GM19455 (cell line): ENCODE measurements around the gene TGM6.
"Not testable (repeated sequence)": the region's sequence is repeated elsewhere in the genome, so short reads cannot be mapped to it uniquely, and the experiment has no call there.

Experiments
- ATAC-seq: cut with Tn5 transposase; IDR thresholded peaks from one replicate; pipeline ENCODE4 v1.9.1; 2021; ENCODE audit not compliant: unreplicated experiment

TGM6 gene

DNA sequence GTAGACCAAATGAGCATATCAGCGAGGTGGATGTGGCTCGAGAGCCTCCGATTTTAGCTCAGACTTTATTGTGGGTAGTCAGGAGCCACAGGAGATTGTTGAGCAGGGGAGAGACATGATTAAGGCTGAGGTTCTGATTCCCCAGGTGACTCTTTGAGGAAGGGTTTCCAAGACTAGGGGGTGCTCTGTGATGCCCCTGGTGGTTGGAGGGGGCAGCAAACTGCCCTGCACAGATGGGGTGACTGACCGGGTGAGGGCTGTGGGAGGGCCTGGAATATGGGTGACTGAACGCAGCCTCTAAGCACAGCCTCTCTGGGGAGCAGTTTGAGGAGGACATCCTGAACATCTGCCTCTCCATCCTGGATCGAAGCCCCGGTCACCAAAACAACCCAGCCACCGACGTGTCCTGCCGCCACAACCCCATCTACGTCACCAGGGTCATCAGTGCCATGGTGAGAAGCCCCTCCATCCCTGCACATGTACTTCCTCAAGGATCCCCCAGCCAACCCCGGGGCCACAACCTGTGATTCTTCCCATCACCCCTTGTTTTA lies 17.0 kb downstream of the TGM6 start:
- no peak for ATAC-seq

DNA sequence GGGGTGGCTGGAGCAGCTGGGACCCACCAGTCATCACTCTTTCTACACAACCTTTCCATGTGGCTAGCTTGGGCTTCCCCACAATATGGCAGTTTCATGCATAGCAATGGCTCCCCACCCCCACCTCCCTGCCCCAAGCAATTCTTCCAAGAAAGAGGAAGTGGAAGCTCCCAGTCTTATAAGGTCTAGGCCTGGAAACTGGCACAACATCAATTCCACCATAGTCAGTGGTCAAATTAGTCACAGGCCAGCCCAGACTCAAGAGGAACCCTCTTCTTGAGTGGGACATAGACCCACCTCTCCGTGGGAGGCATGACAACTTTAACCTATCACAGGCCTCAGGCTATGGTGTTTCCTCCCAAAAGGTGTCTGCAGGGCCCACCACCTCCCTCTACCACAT lies 17.7 kb downstream of the TGM6 start:
- ATAC-seq = no peak

DNA sequence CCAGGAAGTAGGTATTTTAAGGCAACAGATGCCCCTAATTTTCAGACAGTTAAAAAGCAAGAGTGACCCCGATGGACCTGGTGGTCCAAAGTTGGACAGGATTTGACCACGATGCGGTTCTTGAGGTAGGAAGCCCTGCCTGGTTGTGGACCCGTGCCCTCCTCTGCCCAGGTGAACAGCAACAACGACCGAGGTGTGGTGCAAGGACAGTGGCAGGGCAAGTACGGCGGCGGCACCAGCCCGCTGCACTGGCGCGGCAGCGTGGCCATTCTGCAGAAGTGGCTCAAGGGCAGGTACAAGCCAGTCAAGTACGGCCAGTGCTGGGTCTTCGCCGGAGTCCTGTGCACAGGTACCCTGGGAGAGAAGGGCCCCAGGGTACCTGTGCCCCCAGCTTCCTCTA lies 18.7 kb downstream of the TGM6 start:
- ATAC-seq = no peak

DNA sequence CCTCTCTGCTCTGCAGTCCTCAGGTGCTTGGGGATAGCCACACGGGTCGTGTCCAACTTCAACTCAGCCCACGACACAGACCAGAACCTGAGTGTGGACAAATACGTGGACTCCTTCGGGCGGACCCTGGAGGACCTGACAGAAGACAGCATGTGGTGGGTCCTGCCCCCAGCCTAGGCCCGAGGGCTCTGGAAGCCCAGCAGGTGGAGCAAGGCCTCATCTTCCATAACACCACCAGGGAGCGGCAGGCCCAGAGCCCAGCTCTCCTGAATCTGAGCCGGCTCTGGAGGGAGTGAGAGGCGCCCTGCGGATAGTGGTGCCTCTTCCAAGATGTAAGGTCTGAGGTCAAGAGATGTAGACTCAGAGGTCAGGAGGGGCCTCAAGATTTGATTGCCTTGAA lies 19.6 kb downstream of the TGM6 start:
- no peak for ATAC-seq

DNA sequence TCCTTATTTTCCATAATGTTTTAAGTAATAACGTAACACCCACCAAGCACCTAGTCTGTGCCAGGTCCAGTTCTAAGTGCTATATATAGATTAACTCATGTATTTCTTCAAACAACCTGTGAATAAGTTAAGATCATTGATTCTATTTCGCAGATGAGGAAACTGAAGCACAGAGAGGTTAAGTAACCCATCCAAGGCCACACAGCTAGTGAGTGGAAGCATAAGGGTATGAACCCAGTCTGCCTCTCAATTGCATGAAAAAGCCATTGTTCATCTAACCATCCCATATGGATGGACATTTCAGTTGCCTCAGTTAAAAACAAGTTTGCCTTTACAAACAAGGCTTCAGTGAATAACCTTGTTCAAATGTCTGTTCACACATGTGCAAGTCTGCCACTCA lies 20.8 kb downstream of the TGM6 start:
- no peak for ATAC-seq

DNA sequence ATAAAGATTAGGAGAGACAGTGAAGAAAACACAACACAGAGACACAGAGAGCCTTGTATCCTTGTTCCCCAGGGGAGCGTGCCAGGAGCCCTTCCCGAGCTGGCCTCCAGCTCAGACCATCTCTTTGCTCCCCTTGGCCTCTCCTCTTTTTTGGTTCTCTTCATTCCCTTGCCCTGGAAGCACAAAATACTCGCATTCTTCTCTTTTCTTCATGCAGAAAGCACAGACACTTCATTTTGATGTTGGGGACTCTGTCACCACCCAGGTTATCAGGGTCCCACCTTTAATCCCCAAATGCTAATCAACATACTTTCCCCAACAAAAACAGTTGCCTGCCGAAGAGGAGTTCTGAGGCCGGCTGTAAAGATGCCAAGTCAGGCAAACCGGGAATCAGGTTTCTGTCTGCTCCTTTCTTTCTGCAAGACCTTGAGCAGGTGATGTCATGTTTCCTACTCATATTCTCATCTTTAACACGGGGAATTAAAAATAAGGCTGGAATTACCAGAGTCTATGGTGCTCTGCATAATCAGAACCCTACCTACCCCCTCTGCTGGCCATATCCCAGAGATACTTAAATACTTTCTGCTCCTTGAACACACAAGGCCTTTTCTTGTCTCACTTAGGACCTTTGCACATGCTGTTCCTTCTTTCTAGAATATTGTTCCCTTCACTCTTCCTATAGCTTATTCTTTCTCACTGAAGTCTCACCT lies 21.7 kb downstream of the TGM6 start:
- ATAC-seq = no peak

DNA sequence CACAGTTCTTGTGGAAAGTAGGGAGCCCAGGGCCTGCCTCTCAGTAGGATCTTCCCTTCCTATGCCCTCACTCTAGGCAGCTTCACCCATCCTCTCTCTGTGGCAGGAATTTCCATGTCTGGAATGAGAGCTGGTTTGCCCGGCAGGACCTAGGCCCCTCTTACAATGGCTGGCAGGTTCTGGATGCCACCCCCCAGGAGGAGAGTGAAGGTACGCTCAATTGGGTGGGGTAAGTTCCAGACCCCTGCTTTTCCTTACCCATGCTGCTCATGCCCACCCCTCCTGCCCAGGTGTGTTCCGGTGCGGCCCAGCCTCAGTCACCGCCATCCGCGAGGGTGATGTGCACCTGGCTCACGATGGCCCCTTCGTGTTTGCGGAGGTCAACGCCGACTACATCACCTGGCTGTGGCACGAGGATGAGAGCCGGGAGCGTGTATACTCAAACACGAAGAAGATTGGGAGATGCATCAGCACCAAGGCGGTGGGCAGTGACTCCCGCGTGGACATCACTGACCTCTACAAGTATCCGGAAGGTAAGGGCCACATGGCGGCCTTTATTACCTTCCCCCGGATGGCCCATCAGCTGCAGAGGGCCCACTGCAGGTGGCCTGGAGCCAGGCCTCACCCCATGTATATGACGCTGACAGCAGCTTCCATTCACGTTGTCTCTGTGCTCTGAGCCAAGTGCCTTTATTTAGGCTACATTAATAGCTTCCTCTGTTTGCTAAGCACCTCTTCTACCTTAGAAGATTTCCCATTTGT lies 22.8 kb downstream of the TGM6 start:
- ATAC-seq = no peak

DNA sequence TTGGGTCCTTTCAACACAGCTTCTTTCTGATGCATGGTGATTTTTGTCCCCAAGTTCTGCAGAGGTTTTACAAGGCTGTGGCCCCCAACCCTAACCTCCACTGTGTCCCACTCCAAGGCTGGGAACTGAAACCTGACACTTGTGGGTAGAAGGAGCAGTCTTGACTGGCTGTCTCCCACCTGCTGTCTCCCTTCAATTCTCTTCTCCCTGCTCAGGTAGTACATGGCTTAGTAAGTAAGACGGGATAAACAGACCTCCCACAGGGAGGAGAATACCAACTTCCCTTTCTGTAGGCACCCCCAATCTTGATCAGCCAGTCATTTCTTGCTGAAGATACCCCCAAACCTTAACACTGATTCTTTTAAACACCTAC lies 25.0 kb downstream of the TGM6 start:
- no peak for ATAC-seq

DNA sequence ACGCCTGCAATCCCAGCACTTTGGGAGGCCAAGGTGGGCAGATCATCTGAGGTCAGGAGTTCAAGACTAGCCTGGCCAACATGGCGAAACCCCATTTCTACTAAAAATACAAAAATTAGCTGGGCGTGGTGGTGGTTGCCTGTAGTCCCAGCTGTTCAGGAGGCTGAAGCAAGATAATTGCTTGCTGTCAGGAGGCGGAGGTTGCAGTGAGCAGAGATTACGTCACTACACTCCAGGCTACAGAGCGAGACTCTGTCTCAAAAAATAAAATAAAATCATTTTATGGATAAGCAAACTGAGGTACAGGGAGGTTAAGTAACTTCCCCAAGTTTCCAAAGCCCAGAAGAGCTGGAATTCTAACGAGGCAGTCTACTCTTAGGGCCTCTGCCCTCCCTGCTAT lies 26.7 kb downstream of the TGM6 start:
- not testable (repeated sequence) for ATAC-seq

DNA sequence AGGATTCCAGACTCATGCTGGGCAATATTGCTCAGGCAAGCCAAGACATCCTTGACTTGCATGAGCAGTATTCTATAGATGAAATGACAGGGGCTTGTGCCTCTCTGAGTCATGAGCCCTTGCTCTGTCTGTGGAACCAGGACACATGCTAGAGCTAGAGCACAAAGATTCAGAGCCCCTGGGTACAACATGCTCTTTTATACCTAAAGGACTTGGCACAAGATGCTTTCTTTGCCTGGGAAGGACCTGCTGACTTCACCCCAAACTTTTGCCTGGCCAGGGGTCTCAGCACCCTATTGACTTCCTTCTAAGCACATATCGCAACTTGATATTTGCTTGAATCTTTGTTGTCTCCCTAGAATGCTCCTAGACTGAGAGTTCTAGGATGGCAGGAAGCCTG lies 27.4 kb downstream of the TGM6 start:
- ATAC-seq = no peak

DNA sequence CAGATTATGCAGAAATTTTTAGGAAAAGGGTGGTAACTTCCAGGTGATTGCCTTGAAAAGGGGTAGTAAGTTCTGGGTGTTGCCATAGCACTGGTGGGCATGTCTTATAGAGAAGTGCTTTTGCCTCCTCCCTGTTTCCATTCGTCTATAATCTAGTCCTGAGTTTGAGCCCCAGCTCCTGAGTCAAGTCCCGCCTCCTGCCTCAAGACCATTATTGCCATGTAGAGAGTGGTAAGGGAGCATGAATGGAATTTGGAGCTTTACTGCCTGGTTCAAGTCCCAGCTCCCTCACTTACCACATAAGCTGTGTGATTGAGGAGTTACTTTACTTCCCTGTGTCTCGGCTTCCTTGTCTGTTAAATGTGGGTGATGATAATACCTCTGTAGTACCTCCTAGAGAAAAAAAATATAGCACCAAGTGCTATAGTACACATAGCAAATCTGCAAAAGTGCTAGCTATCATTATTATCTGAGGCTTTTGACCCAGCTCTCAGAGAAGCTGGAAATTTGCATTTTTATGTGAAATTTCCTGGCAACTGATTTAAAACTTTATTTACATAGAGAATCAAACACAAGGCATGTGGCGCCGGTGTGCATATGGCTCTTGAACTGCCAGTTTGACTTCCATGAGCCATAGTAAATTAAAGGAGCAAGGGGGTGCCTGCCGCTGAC lies 36.0 kb downstream of the TGM6 start:
- no peak for ATAC-seq

DNA sequence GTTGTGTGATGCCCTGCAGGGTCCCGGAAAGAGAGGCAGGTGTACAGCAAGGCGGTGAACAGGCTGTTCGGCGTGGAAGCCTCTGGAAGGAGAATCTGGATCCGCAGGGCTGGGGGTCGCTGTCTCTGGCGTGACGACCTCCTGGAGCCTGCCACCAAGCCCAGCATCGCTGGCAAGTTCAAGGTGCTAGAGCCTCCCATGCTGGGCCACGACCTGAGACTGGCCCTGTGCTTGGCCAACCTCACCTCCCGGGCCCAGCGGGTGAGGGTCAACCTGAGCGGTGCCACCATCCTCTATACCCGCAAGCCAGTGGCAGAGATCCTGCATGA lies 36.5 kb downstream of the TGM6 start:
- no peak for ATAC-seq

DNA sequence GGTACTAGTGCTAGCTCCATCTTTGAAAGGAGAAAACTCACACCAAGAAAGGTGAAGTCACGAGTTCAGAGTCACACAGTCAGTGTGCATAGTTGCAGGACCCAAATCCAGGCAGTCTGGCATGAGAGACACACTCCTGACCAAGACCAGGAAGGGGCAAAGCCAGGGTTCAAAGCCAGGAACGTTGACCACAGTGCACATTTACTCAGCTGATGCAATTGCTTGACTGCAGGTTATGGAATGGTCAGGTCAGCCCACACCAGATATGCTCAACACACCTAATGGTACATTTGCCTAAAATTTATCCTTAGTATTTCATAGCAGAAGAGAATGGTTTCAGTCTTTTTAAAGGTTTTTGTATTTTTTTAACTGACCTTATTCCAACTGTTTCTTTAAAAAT lies 37.7 kb downstream of the TGM6 start:
- ATAC-seq = no peak

DNA sequence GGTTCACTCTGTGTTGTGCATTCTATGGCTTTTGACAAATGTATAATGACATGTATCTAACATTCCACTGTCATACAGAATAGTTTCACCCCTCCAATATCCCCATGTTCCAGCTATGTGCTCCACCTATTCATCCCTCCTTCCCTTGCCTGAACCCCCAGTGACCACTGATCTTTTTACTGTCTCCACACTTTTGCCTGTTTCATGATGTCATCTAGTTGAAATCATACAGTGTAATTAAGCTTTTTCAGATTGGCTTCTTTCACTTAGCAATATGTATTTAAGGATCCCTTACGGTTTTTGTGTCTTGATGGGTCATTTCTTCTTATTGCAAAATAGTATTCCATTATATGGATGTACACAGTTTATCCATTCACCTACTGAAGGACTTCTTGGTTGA lies 39.8 kb downstream of the TGM6 start:
- ATAC-seq = no peak

DNA sequence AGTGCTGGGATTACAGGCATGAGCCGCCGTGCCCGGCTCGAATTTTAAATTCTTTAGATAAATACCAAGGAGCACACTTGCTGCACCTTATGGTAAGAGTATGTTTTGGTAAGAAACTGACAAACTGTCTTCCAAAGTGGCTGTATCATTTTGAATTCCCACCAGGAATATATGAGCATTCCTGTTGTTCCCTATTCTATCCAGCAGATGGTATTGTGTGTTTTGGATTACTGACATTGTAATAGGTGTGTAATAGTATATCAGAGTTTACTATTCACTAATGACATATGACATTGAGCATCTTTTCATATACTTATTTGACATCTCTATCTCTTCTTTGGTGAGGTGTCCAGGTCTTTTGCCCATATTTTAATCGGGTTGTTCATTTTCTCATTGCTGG lies 40.5 kb downstream of the TGM6 start:
- ATAC-seq = no peak

DNA sequence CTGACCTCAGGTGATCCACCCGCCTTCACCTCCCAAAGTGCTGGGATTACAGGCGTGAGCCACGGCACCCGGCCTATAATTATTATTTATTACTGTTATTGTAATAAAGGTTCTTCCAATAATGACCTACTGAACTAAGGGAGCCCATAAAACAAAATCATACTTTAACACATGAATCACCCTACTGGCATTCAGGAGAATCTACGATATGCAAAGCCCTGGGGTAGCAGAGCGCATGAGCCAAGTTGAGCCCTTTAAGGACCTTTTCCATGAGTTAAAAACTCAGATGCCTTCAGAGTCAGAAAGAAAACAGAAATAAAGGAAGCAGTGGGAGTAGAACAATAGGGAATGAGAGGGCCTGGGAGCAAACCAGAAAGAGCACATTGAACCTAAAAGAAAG lies 48.4 kb downstream of the TGM6 start:
- no peak for ATAC-seq

DNA sequence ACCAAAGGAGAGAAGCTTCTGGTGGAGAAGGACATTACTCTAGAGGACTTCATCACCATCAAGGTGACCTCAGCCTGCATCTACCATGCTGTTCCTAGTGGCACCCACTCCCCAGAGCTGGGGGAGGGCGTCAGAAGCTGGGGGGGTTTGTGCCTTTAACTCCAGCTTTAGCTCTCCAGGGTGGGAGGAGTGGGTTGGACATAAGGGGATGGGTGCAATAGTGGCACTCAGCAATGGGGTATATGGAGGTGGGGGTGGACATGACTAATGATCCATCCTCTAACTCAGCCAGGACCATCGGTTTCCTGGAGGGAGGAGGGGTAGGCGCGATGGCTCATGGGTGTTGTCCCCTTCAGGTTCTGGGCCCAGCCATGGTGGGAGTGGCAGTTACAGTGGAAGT lies 49.8 kb downstream of the TGM6 start:
- ATAC-seq = no peak

DNA sequence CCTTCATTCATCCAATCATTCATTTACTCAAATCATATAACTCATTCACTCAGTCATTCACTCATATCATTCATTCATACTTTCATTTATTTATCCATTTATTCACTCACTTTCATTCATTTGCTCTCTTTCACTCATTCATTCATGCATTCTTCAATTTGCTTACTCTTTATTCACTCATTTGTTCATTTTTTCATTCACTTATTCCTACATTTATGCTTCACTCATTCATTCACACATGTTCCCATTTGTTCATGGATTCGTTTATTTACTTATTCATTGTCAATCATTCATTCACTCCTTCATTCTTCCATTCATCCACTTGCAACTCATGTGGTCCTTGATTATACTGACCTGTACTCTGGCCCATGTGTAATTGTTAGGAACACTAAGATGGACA lies 50.5 kb downstream of the TGM6 start:
- ATAC-seq = no peak

DNA sequence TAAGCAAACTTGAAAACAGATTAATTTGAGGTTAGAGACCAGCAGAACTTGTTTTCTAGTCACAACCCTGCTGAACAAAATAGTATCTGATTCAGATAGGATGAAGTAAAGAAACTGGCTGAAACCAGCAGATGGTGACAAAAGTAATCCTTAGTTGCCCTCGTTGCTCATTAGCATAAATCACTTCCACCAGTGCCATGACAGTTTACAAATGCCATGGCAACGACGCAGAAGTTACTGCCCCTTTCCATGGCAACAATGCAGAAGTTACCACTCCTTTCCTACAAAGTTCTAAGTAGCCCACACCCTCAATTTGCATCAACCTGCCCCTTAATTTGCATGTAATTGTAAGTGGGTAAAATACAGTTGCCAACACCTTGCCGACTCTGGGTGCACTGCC lies 66.1 kb downstream of the TGM6 start:
- ATAC-seq = no peak

DNA sequence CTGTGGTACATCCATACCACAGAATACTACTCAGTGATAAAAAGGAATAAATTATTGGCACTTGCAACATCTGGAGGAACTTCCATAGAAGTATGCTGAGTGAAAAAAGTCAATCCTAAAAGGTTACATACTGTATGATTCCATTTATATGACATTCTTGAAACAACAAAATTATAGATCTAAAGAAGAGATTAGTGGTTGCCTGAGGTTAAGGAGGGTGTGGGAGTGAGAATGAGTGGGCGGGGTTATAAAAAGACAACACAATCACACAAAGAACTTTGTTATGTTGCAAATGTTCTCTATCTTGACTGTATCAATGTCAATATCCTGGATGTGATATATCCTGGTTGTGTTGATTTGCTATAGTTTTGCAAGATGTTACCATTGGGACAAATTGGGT lies 68.7 kb downstream of the TGM6 start:
- no peak for ATAC-seq

DNA sequence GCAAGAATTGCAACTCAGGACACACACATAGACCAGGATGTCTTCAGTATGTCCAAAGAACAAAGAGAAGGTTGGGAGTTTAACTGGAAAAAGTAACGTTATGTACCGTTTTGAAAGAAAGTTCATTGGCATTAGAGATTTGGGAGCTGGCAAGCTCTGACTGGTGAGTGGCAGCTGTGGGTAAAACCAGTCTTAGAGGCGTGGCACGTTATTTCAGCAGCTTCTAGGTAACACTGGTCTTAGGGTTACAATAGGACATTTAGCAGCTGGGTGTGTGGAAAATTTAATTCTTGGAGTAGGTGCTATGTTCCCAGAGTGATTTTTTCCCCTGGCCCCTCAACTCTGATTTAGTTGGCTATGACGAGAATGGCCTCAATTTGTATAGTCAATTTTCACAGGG lies 70.7 kb downstream of the TGM6 start:
- no peak for ATAC-seq
